IMR-90 (cell line): ENCODE results near the gene NR1D1. TPM values are rescaled to one million over a fixed set of nuclear protein-coding genes. Genes with fewer than 3 reads are reported as not detected.
A peak's percentile ranks its signal among the peaks of the same experiment; 100 is the strongest.

Experiments
- ATAC-seq: fragments of 200-7000 bp; cut with Tn5 transposase; 2 replicates; pipeline ENCODE4 v1.9.1; 2020; ENCODE audit warnings: low read depth, mild to moderate bottlenecking, moderate library complexity
- BruUV-seq: library from RNA; stranded (reverse); fragments of 400-500 nt; replicated peaks from 2 replicates; lab custom pipeline; 2021; lab: Mats Ljungman, UMichigan
- CTCF ChIA-PET: fragments of 300-600 bp; formaldehyde crosslinking; extraction: SDS; loops from one replicate; lab custom pipeline; 2021; ENCODE audit warnings: antibody characterized with exemption; lab: Yijun Ruan, JAX
- POLR2A ChIA-PET: fragments of 300-600 bp; sonication (Branson Sonifier 250); formaldehyde crosslinking; loops from one replicate; lab custom pipeline; 2022; ENCODE audit warnings: antibody characterized with exemption; ENCODE audit not compliant: unreplicated experiment; lab: Charles Lee
- DNase-seq: peaks from one replicate; pipeline ENCODE4 v3.0.0; 2013
- H2AFZ ChIP-seq: replicated peaks from 2 replicates; pipeline ENCODE3; 2013; ENCODE audit warnings: low read length, mild to moderate bottlenecking; ENCODE audit not compliant: poor library complexity
- H2AK5ac ChIP-seq: 2 replicates; pipeline ENCODE4 v1.6.1; 2013; ENCODE audit warnings: low read depth, low read length, inconsistent platforms
- H2AK9ac ChIP-seq: replicated peaks from 2 replicates; pipeline ENCODE3; 2013; ENCODE audit warnings: mild to moderate bottlenecking, low read depth, low read length, moderate library complexity; ENCODE audit not compliant: poor library complexity
- H2BK120ac ChIP-seq: 2 replicates; pipeline ENCODE4 v1.6.1; 2013; ENCODE audit warnings: low read depth, low read length, inconsistent platforms
- H2BK15ac ChIP-seq: 3 replicates; pipeline ENCODE4 v1.6.1; 2013; ENCODE audit warnings: low read depth, low read length, inconsistent platforms
- H2BK20ac ChIP-seq: 2 replicates; pipeline ENCODE4 v1.6.1; 2013; ENCODE audit warnings: low read depth, mild to moderate bottlenecking, inconsistent platforms, low read length, moderate library complexity
- H2BK5ac ChIP-seq: 2 replicates; pipeline ENCODE4 v1.6.1; 2013; ENCODE audit warnings: mild to moderate bottlenecking, low read depth, low read length, inconsistent platforms; ENCODE audit not compliant: poor library complexity, severe bottlenecking
- H3K14ac ChIP-seq: replicated peaks from 2 replicates; pipeline ENCODE4 v1.6.1; 2013; ENCODE audit warnings: low read depth, low read length, inconsistent platforms
- H3K18ac ChIP-seq: 2 replicates; pipeline ENCODE4 v1.6.1; 2013; ENCODE audit warnings: low read depth, low read length, control low read depth
- H3K23ac ChIP-seq: 2 replicates; pipeline ENCODE4 v1.6.1; 2013; ENCODE audit warnings: low read depth, low read length, inconsistent platforms
- H3K27ac ChIP-seq: 2 replicates; pipeline ENCODE4 v1.5.1; 2013; ENCODE audit warnings: mild to moderate bottlenecking, control low read depth, low read length; ENCODE audit not compliant: insufficient read depth
- H3K27me3 ChIP-seq: 2 replicates; pipeline ENCODE4 v1.6.1; 2013; ENCODE audit warnings: low read length; ENCODE audit not compliant: control insufficient read depth, insufficient read depth
- H3K36me3 ChIP-seq: 2 replicates; pipeline ENCODE4 v1.6.1; 2013; ENCODE audit warnings: low read length, mixed read lengths; ENCODE audit not compliant: control insufficient read depth, insufficient read depth
- H3K4ac ChIP-seq: 2 replicates; pipeline ENCODE4 v1.6.1; 2013; ENCODE audit warnings: low read depth, low read length, inconsistent platforms
- H3K4me1 ChIP-seq: 2 replicates; pipeline ENCODE4 v1.6.1; 2013; ENCODE audit warnings: low read length, mixed read lengths; ENCODE audit not compliant: control insufficient read depth, insufficient read depth
- H3K4me2 ChIP-seq: 2 replicates; pipeline ENCODE4 v1.6.1; 2013; ENCODE audit warnings: low read depth, mild to moderate bottlenecking, control low read depth, low read length, moderate library complexity
- H3K4me3 ChIP-seq: 2 replicates; pipeline ENCODE4 v1.5.1; 2013; ENCODE audit warnings: low read depth, mild to moderate bottlenecking, control low read depth, low read length, moderate library complexity; ENCODE audit not compliant: insufficient read depth
- H3K56ac ChIP-seq: 2 replicates; pipeline ENCODE4 v1.6.1; 2013; ENCODE audit warnings: low read length, inconsistent platforms; ENCODE audit not compliant: insufficient read depth; ENCODE audit errors: extremely low read depth
- H3K79me1 ChIP-seq, 2 experiments: 2 replicates each; pipeline ENCODE4 v1.6.1; 2013; ENCODE audit warnings: low read length in 2 of 2, inconsistent platforms in 1 of 2, low read depth in 1 of 2
- H3K9ac ChIP-seq: 2 replicates; pipeline ENCODE4 v1.6.1; 2013; ENCODE audit warnings: low read depth, low read length, control low read depth
- H3K9me1 ChIP-seq: 2 replicates; pipeline ENCODE4 v1.6.1; 2013; ENCODE audit warnings: low read length, inconsistent platforms; ENCODE audit not compliant: insufficient read depth
- H3K9me3 ChIP-seq: 2 replicates; pipeline ENCODE4 v1.6.1; 2013; ENCODE audit warnings: low read length; ENCODE audit not compliant: control insufficient read depth, insufficient read depth
- H4K20me1 ChIP-seq: 2 replicates; pipeline ENCODE4 v1.6.1; 2013; ENCODE audit warnings: low read length, inconsistent platforms; ENCODE audit not compliant: insufficient read depth
- H4K5ac ChIP-seq: 2 replicates; pipeline ENCODE4 v1.6.1; 2013; ENCODE audit warnings: mild to moderate bottlenecking, low read depth, low read length, control low read depth
- H4K8ac ChIP-seq, 2 experiments: 2 replicates each; pipeline ENCODE4 v1.6.1; 2013; ENCODE audit warnings: low read depth in 2 of 2, low read length in 2 of 2, control low read depth in 1 of 2, inconsistent platforms in 1 of 2
- H4K91ac ChIP-seq: 2 replicates; pipeline ENCODE4 v1.6.1; 2013; ENCODE audit warnings: low read depth, low read length, inconsistent platforms; ENCODE audit not compliant: insufficient read depth
- CHD1 ChIP-seq: IDR thresholded peaks from 2 replicates; pipeline ENCODE4 v1.6.1; 2012; ENCODE audit warnings: low read depth, low read length, improper control_type of control experiment
- FOS ChIP-seq: fragments of 150-350 bp; IDR thresholded peaks from 2 replicates; pipeline ENCODE4 v1.6.1; 2016; ENCODE audit warnings: low read depth, low read length
- MAFK ChIP-seq: IDR thresholded peaks from 2 replicates; pipeline ENCODE4 v1.6.1; 2012; ENCODE audit warnings: low read depth, low read length, improper control_type of control experiment
- MAZ ChIP-seq: IDR thresholded peaks from 2 replicates; pipeline ENCODE4 v1.6.1; 2012; ENCODE audit warnings: low read depth, mild to moderate bottlenecking, low read length, improper control_type of control experiment, moderate library complexity, borderline replicate concordance
- NFE2L2 ChIP-seq: fragments of 150-350 bp; IDR thresholded peaks from 2 replicates; pipeline ENCODE4 v1.6.1; 2016; ENCODE audit warnings: low read depth, mild to moderate bottlenecking, low read length
- RAD21 ChIP-seq: IDR thresholded peaks from 2 replicates; pipeline ENCODE4 v1.6.1; 2012; ENCODE audit warnings: low read length, improper control_type of control experiment
- RCOR1 ChIP-seq: IDR thresholded peaks from 2 replicates; pipeline ENCODE4 v1.6.1; 2012; ENCODE audit warnings: mild to moderate bottlenecking, low read length, improper control_type of control experiment; ENCODE audit not compliant: insufficient replicate concordance
- WGBS, 2 experiments: methylation state at CpG; one replicate each; pipeline versions ENCODE4 v1.1.5 to v1.1.7; 2013; ENCODE audit warnings: missing lambda C conversion rate in 2 of 2; ENCODE audit not compliant: insufficient read length in 1 of 2; ENCODE audit errors: extremely low coverage in 2 of 2; 5-methylcytosine and 5-hydroxymethylcytosine counted together
- dilution Hi-C: fragments of 300-500 bp; cut with HindIII; formaldehyde crosslinking; loops from one replicate; pipeline ENCODE4 v1.14.3; 2018; ENCODE audit warnings: low sequenced_read_pairs; ENCODE audit not compliant: unreplicated experiment
- in situ Hi-C: fragments of 300-500 bp; cut with MboI; formaldehyde crosslinking; loops from 3 replicates; pipeline ENCODE4 v1.14.3; 2019; ENCODE audit warnings: low sequenced_read_pairs, inconsistent platforms, mixed read lengths
- intact Hi-C: fragments of 100-400 bp; cut with micrococcal nuclease; formaldehyde crosslinking; loops from 2 replicates; pipeline ENCODE4 v1.10.0; 2022
- polyA plus RNA-seq, 3 experiments: library from polyadenylated mRNA; depleted of rRNA; stranded (reverse); fragments of >200 nt; gene quantifications; 2 replicates each; pipeline ENCODE4 v1.2.3, GENCODE V29; 2012; ENCODE audit warnings: low replicate concordance in 1 of 3
- total RNA-seq: library from RNA; depleted of rRNA; stranded (reverse); fragments of >200 nt; gene quantifications from 2 replicates; pipeline ENCODE4 v1.2.3, GENCODE V29; 2012
- TF ChIP-seq, protein P1 (sequence below): conservative IDR thresholded peaks from 2 replicates; pipeline ENCODE4 v1.5.1; 2012; ENCODE audit warnings: mild to moderate bottlenecking, low read depth, low read length, improper control_type of control experiment

The NR1D1 gene
- total and polyA plus RNA-seq, 2 of the 4 experiments (the other 2 are of a cell fraction), result 0.36 to 7.2 TPM

- TF ChIP-seq, protein P1, sequence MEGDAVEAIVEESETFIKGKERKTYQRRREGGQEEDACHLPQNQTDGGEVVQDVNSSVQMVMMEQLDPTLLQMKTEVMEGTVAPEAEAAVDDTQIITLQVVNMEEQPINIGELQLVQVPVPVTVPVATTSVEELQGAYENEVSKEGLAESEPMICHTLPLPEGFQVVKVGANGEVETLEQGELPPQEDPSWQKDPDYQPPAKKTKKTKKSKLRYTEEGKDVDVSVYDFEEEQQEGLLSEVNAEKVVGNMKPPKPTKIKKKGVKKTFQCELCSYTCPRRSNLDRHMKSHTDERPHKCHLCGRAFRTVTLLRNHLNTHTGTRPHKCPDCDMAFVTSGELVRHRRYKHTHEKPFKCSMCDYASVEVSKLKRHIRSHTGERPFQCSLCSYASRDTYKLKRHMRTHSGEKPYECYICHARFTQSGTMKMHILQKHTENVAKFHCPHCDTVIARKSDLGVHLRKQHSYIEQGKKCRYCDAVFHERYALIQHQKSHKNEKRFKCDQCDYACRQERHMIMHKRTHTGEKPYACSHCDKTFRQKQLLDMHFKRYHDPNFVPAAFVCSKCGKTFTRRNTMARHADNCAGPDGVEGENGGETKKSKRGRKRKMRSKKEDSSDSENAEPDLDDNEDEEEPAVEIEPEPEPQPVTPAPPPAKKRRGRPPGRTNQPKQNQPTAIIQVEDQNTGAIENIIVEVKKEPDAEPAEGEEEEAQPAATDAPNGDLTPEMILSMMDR, result no peak
- TF ChIP-seq MAFK, result no peak
Observed at GRCh38 chr17:40103688-40104087, 3.3 kb upstream of the NR1D1 start (continued).

DNA sequence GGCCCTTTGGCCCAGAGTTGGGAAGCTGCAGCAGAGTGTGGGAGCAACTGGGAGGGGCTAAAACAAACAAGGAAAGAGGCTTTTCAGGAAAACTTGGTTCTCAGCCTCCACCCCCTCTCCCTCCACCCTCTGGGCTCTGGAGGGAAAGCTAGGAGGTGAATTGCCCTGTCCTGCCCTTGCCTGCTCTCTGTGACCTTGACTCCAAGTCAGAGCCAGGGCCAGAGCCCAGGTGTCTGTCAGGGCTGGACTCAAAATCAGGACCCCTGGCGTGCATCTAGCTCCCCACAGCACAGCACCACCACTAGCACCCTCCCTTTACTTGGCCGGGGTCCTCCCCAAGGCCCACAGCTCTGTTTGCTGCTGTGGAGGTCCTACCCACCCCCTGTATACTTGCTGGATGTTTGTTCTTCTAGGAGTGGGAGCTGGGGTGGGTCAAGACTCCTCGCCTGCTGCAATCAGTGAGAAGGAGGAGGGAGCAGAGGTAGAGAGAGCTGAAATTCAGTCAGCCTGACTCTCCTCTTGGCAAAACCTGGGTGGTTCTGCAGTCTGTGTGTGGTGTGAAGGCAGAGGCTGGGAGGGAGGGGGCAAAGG lies 2.8 kb upstream of the NR1D1 start:
- CTCF ChIA-PET, result interaction anchor here (1.4 kb wide), 1 partner anchor 10 kb away, joined by 6 read pairs; no protein-coding TSS in a partner anchor
- Histone ChIP-seq H2BK5ac (no peak overlapping the region), H4K20me1 (peaks cover 8% of the 10 kb centered on the region; the same call in 1 of the 2 replicates), H2AK5ac (no peak overlapping the region; the same call in 1 of the 2 replicates), H3K9ac (no peak overlapping the region; the same call in 1 of the 2 replicates), H3K18ac (no peak overlapping the region; the same call in 1 of the 2 replicates), H3K23ac (no peak overlapping the region), H2BK15ac (no peak overlapping the region), H4K91ac (peak overlapping the region; percentile 59; the same call in 1 of the 2 replicates), H2BK20ac (no peak overlapping the region), H3K9me3 (no peaks in the 10 kb centered on the region), H3K56ac (no peak overlapping the region), H2AFZ (no peak overlapping the region), H4K5ac (no peak overlapping the region), H3K14ac (no peak overlapping the region), H3K4me2 (no peak overlapping the region), H2AK9ac (no peak overlapping the region), H3K4me1 (peaks cover 39% of the 10 kb centered on the region), H3K36me3 (no peaks in the 10 kb centered on the region), H3K9me1 (peaks cover 33% of the 10 kb centered on the region), H3K27ac (no peak overlapping the region), H2BK120ac (0 out of 2 replicates have a peak overlapping the region, but pooled peaks have one; percentile 11), H3K4ac (peak overlapping the region; percentile 20; the same call in 1 of the 2 replicates), H3K4me3 (no peak overlapping the region), H4K8ac (no peak overlapping the region; a peak in 1 of 4 replicates), H3K79me1 (peaks cover 16 to 29% of the 10 kb centered on the region in 2 experiments; a peak in 3 of 4 replicates), H3K27me3 (no peaks in the 10 kb centered on the region)
- BruUV-seq, result no TSS peak
- dilution Hi-C loops (no loop called here), intact Hi-C loops (no loop called here), in situ Hi-C loops (no loop called here)
- POLR2A ChIA-PET, result no interaction called here
- no peak for TF ChIP-seq RAD21
- no peak for TF ChIP-seq MAZ
- no peak for TF ChIP-seq NFE2L2
- no peak for TF ChIP-seq CHD1
- TF ChIP-seq RCOR1, result no peak
- TF ChIP-seq, protein P1, result no peak
- TF ChIP-seq FOS, result no peak
- ATAC-seq (no peak), DNase-seq (no peak)
- no CpG with 5 or more reads among the region's 3 CpGs for WGBS, 2 experiments
